Measurements from ENCODE around the gene RFPL3. TPM values are rescaled to one million over a fixed set of nuclear protein-coding genes. Genes with fewer than 3 reads are reported as not detected.

RFPL3 gene
- total and polyA plus RNA-seq, 9 donors, result 0.06 TPM; not detected in 8

- 87 to 90% (median 89%) methylated on average over 5 of the region's 5 CpGs for WGBS, 3 donors
- Histone ChIP-seq H3K27me3 (no peaks in the 10 kb centered on the region), H3K9me3 (no peaks in the 10 kb centered on the region), H3K4me1 (ENCODE audit: insufficient read depth) (no peaks in the 10 kb centered on the region), H3K27ac (no peak overlapping the region), H3K4me3 (no peak overlapping the region), H3K36me3 (no peaks in the 10 kb centered on the region)
- intact Hi-C loops (cut with DNase I), result no loop called here
- no peak for TF ChIP-seq EP300 (IDR thresholded peaks at IDR 0.05)
- no peak for TF ChIP-seq POLR2A (IDR thresholded peaks at IDR 0.05)
- no peak for TF ChIP-seq CTCF (IDR thresholded peaks at IDR 0.05)
- no peak for DNase-seq
Measured at GRCh38 chr22:32395107-32395506, 37.4 kb downstream of the RFPL3 start.

GRCh38 chr22:32396255-32396654 lies 38.6 kb downstream of the RFPL3 start:
- no peaks in the 10 kb centered on the region for H3K36me3 ChIP-seq
- H3K4me3 ChIP-seq, result no peak overlapping the region
- 91 to 96% (median 96%) methylated on average over 1 of the region's 1 CpG for WGBS, 3 donors
- H3K9me3 ChIP-seq, result no peaks in the 10 kb centered on the region
- H3K4me1 ChIP-seq (ENCODE audit: insufficient read depth), result no peaks in the 10 kb centered on the region
- no peak overlapping the region for H3K27ac ChIP-seq
- intact Hi-C loops (cut with DNase I), result no loop called here
- H3K27me3 ChIP-seq, result no peaks in the 10 kb centered on the region
- TF ChIP-seq EP300 (IDR thresholded peaks at IDR 0.05), result no peak
- no peak for TF ChIP-seq POLR2A (IDR thresholded peaks at IDR 0.05)
- no peak for DNase-seq

- no peak for DNase-seq
- Histone ChIP-seq H3K4me3 (no peak overlapping the region), H3K4me1 (ENCODE audit: insufficient read depth) (no peaks in the 10 kb centered on the region), H3K36me3 (no peaks in the 10 kb centered on the region), H3K27me3 (no peaks in the 10 kb centered on the region), H3K27ac (no peak overlapping the region), H3K9me3 (no peaks in the 10 kb centered on the region)
- intact Hi-C loops (cut with DNase I), result no loop called here
- TF ChIP-seq EP300 (IDR thresholded peaks at IDR 0.05), result no peak
- no peak for TF ChIP-seq CTCF (IDR thresholded peaks at IDR 0.05)
- no peak for TF ChIP-seq POLR2A (IDR thresholded peaks at IDR 0.05)
- 80 to 88% (median 86%) methylated on average over 5 of the region's 5 CpGs for WGBS, 3 donors
Measured at GRCh38 chr22:32396746-32397145, 39.1 kb downstream of the RFPL3 start.

- DNase-seq, result no peak
- H3K4me3 ChIP-seq, result no peak overlapping the region
- H3K27me3 ChIP-seq, result no peaks in the 10 kb centered on the region
- H3K4me1 ChIP-seq (ENCODE audit: insufficient read depth), result no peaks in the 10 kb centered on the region
- H3K36me3 ChIP-seq, result no peaks in the 10 kb centered on the region
- no peaks in the 10 kb centered on the region for H3K9me3 ChIP-seq
- intact Hi-C loops (cut with DNase I), result no loop called here
- 66 to 74% (median 68%) methylated on average over 4 of the region's 4 CpGs for WGBS, 3 donors
- H3K27ac ChIP-seq, result no peak overlapping the region
- TF ChIP-seq POLR2A (IDR thresholded peaks at IDR 0.05), result no peak
- TF ChIP-seq CTCF (IDR thresholded peaks at IDR 0.05), result no peak
- TF ChIP-seq EP300 (IDR thresholded peaks at IDR 0.05), result no peak
Measured at GRCh38 chr22:32401486-32401885, 43.8 kb downstream of the RFPL3 start.

GRCh38 chr22:32404021-32404420 lies 46.4 kb downstream of the RFPL3 start:
- no peaks in the 10 kb centered on the region for H3K36me3 ChIP-seq
- WGBS, 3 donors, result 83 to 94% (median 85%) methylated on average over 2 of the region's 2 CpGs
- H3K4me1 ChIP-seq (ENCODE audit: insufficient read depth), result no peaks in the 10 kb centered on the region
- TF ChIP-seq EP300 (IDR thresholded peaks at IDR 0.05) (no peak), CTCF (IDR thresholded peaks at IDR 0.05) (no peak), POLR2A (IDR thresholded peaks at IDR 0.05) (no peak)
- no peak for DNase-seq
- H3K27ac ChIP-seq, result no peak overlapping the region
- H3K27me3 ChIP-seq, result no peaks in the 10 kb centered on the region
- intact Hi-C loops (cut with DNase I), result no loop called here
- no peak overlapping the region for H3K4me3 ChIP-seq
- H3K9me3 ChIP-seq, result no peaks in the 10 kb centered on the region
